Stimulated activated naive CD4-positive, alpha-beta T cell (primary cell): ENCODE measurements around the gene MCRIP2.
A peak's percentile ranks its signal among the peaks of the same experiment; 100 is the strongest.
"Not testable (repeated sequence)": the region's sequence is repeated elsewhere in the genome, so short reads cannot be mapped to it uniquely, and the experiment has no call there.

Experiments used
- DNase-seq, 6 experiments: peaks; one replicate each; lab custom pipeline; 2025; lab: John Stamatoyannopoulos, UW

Gene MCRIP2

GRCh38 chr16:681746-682427 lies 40.3 kb downstream of the MCRIP2 start:
- DNase-seq = no peak

DNA sequence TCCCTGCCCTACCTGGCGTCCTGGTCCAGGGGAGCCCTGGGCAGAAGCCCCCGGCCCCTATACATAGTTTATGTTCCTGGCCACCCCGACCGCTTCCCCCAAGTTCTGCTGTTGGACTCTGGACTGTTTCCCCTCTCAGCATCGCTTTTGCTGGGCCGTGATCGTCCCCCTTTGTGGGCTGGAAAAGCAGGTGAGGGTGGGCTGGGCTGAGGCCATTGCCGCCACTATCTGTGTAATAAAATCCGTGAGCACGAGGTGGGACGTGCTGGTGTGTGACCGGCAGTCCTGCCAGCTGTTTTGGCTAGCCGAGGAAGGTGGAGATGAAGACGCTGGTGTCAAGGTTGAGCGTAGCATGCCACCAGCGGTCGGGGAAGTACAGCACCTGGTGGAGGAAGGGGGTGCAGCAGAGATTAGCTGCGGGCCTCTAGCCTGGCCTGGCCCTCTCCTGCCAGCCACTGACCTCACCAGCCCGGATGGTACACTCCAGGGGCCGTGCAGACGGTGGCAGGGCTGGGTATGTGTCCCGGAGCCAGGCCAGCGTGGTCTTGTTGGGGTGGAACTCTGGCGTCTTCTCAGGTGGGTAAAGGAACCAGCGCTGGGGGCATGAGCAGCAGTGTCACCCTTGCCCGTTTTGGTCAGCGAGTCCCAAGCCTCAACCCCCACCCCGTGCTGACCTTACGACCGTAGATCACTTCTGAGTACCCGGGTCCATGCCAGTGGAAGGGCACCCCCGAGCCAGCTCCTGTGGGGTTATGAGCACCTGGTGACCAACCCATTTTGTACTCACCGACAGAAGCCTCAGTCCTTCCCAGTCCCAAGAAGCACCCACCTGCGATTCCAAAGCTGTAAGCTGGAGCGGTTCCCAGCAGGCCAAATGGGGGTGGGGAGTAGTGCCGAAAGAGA lies 41.1 kb downstream of the MCRIP2 start:
- DNase-seq = no peak

- DNase-seq = no peak
Measured at GRCh38 chr16:683396-684070, 41.9 kb downstream of the MCRIP2 start.

DNA sequence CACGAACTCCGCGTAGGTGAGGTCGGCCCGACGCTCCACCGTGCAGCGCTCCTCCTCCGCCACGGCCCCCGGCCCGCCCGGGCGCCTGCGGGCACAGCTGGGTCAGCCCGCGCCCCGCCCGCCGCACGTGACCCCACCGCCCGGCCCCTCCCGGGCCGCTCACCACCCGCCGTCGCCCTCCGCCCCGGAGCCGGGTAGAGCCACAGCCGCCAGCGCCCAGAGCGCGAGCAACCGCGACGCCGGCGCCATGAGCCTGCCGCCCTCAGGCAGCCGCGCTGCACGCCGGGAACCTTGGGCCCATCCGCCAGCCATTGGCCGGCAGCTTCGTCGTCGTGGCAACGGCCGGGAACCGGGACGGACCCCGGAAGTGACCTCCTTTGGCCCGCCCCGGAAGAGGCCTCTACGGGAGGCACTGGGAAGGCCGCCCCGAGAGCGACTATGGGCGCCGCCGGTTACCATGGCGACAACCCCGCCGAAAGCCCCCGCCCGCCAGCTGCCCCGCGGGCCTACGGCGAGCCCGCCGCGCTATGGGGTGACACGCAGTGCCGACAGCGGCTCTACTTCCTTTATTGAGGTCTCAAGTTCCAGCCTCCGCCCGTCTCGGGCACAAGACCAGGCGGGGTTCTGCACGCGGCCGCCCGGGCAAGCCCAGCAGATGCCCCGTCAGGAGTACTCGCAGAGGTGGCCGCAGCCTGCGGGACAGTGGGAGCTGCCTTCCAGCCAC lies 42.6 kb downstream of the MCRIP2 start, which contains the start of gene JMJD8:
TSS of gene JMJD8 (minus strand) at position 264 of the 724 bp plus-strand sequence. CDS start at position 249, 15 bp downstream.
- peak; percentile 85 to 95 (median 89) for DNase-seq

- no peak for DNase-seq
Measured at GRCh38 chr16:684961-685696, 43.5 kb downstream of the MCRIP2 start.

DNA sequence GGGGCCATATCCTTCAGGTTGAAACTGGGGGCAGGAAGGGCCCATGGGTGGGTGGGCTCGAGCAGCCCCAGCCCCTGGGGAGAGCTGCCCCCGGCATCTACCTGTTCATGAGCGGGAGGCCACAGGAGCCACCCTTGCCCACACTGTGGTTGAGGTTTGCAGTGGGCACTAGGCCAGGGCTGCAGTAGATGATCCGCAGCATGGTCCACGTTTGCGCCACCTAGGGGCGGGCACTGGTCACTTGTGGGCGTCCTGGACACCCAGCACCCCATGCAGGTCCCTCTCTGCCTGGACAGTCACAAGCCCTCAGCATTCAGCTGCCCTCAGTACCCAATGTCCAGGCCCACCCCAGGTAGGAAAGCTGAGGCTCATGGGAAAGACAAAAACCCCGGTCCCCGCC lies 44.3 kb downstream of the MCRIP2 start:
- DNase-seq = no peak

DNA sequence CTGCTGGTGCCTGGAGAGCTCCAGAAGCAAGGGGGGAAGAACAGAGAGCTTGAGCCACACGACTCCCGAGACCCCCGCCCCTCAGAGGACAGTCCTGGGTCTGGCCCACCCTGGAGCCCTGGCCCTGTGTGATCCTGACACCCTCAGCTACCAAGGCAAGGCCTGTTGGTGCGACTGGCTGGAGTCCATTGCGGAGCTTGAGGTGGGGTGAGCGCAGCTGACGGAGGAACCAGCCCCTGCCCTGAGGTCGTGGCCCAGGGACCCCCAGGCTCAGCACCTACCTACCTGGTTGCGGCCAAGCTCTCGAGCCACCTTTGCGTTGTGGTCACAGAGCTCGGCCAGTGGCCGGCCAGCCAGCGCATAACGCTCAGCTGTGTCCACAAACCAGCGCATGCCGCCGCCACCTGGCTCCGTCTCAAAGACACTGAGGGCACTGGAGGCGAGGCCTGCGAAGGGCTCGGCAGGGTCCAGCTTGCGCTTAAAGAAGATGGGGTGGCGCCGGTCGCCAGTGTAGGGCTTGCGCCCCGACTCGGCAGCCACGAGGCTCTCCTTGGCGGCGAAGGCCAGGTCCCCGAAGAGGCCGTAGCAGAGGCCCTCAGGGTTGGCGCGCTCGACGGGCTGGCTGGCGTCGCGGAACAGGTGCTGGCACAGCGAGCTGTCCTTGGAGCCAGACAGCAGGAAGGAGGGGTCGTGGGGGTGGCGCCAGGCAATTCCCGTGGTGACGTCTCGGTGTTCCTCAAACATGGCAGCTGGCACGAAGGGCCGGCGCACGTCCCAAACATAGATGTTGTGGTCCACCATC lies 45.0 kb downstream of the MCRIP2 start:
- DNase-seq = no peak

GRCh38 chr16:687499-687898 lies 45.9 kb downstream of the MCRIP2 start:
- DNase-seq = no peak

- DNase-seq = no peak
Measured at GRCh38 chr16:689175-689897, 47.7 kb downstream of the MCRIP2 start.

- DNase-seq = not testable (repeated sequence)
Measured at GRCh38 chr16:691242-691641, 49.6 kb downstream of the MCRIP2 start.

- DNase-seq = no peak
Measured at GRCh38 chr16:692356-693108, 50.9 kb downstream of the MCRIP2 start.

GRCh38 chr16:693364-693763 lies 51.7 kb downstream of the MCRIP2 start:
- DNase-seq = no peak

DNA sequence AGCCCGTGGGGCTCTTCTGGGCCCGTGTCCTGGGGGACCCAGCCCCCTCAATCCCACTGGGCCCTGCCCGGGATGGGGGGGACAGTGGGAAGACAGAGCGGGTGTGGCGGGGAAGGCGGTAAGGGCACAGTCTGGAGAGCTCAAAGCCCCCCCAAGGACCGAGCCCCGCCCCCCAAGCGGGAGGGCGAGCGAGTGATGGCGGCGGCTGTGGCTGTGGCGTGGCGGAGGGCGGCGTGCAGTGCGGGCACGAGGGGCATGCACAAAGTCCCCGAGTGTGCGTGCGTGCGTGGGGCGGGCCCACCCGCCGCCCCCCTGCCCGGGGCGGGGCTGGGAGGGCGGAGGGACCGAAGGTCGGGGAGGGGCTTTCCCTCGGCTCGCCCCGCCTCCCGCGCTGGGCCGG lies 52.1 kb downstream of the MCRIP2 start:
- peak in 4 of 6 experiments; percentile 22 to 40 (median 31) for DNase-seq

DNA sequence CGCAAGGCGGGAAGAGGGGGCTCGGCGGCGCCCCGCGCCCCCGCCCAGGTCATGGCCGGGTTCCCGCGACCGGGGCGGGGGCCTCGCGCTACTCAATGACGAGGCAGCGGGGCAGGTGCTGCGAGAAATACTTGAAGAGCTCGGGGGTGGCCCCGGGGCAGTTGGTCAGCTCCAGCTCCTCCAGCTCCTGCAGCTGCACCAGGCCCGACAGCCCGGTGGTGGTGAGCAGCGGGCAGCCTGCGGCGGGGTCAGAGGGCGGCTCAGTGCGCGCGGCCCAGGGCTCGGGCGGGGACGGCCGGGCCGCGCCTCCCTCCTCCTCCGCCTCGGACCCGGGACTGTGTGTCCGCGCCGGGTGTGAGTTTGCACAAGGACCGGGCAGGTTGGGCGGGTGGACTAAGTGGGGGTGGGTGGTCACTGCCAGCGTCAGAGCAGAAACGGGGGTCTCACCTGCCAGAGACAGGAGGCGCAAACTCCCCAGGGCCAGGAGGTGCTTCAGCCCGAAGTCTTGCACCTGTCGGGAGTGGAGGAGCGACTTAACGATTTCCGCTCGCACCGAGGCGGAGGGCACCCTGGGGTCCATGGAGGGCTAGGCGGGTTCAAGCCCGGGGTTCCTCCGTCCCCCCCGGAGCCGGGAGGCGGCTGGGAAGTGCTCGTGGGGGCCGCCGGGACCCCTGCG lies 52.7 kb downstream of the MCRIP2 start:
- DNase-seq = peak in 2 of 6 experiments; percentile 25 to 56

- no peak for DNase-seq
Measured at GRCh38 chr16:694863-695354, 53.3 kb downstream of the MCRIP2 start.

- DNase-seq = peak; percentile 61 to 84 (median 71)
Measured at GRCh38 chr16:695355-696089, 53.9 kb downstream of the MCRIP2 start.
